ENCODE data around the gene MTMR11.
"Not testable (repeated sequence)": the region's sequence is repeated elsewhere in the genome, so short reads cannot be mapped to it uniquely, and the experiment has no call there.

MTMR11 gene

DNA sequence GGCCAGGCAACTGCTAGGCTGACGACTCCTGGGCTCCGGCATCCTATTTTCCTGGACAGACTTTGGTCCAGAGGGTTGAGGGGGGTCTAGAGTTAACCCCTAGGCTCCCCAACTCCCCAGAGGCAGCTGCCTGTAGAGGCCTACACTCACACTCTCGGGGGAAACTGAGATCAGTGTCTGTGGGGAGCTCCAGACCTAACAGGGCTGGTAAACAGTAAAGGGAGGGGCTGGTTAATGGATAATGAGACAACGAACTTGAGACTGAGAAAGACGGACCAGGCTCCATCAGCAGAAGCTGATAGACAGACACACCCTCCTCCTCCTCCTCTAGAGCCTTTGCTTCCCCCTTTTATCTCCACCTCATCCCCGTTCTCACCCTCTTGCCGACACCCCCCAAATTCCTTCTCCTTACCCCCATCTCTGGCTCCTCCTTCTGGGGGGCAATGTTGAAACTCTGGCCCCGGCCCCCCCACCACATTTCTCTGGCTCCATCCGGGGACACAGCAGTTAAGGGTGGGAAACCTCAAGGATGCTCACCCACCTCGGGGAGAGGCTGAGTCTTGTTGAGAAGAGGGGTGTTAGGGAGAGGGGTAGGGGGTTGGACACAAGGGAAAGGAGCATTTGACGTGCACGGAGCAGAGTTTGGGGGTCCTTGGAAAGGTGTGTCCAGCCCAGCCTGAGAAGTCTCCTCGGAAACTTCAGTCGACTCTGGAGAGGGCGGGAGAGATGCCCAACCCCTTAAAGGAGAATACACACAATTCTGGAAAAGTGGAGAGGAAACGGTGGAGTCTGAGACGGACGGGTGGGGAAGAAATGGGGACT lies at the start of gene MTMR11:
Gene MTMR11 (minus strand): TSS at position 710 of the 822 bp plus-strand sequence. CDS start 232 bp downstream, at position 478.
- no peak for DNase-seq

- no peak for DNase-seq
Measured at GRCh38 chr1:149979972-149980540, 43.4 kb upstream of the MTMR11 start.

DNA sequence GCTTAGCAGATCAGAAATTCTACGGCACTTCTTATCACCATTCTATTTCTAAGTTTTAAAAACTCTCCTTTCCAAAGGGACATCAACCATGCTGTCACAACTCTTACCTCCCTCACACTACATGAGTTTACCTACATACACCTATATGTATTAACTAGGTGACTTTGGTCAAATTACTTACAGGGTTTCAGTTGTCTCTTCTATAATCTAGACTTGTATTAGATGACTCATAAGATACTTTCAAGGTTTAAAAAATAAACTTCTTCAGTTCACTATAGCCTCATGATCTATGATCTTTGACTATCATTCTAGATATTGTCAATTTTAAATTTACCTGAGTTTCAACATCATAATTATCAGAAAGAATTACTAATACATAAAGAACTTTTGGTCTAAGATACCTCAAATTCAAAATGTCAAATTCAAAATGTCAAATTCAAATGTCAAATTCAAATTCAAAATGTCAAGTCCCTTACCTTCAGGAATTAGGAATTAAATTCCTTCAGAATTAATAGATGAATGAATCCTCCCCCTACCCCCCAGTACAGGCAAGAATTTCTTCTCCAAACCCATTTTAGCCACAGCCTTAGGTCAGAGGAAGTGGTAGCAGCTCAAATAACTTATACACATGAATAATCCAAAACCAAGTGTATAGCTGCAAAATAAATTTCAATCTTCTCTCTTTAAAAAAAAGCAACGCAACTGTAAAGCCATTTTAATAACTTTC lies 42.7 kb upstream of the MTMR11 start:
- no peak for DNase-seq

DNA sequence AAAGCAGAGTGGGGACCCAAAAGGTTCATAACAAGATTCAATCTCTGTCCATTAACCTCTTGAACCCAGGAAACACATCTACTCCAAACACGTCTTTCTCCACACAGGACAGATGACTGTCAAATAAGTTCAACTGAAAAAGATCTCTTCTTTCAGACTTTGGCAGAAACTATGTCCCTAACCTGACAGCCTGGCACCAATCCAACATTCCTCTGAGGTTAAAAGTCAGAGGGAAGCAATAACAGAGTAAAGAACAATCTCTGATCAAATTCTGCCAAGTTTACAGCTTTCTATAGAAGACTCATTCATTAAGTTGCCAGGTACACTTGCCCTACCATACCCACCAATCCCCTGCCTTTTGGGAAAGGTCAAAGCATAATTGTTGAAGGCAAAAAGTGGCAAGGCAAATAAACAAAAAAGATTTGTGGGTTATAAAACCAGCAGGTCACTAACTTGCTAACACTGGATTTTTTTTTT lies 41.9 kb upstream of the MTMR11 start:
- DNase-seq = no peak

DNA sequence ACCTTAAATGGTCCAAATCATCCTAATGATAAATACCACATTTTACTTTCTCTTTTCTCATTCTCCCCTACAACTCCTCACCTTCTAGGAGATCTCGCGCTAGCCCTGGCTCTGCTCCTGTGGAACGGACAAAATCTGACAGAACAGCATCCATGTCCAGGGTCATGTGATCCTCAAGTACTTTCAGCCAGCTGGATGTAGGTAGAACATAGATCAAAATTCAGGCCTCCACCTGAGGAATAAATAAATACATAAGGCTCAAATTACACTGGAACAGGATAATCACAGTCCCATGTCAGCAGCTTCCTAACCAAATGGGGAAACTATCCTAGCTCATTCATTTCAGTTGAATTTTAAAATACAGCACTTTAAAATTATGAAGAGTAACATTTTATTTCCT lies 40.7 kb upstream of the MTMR11 start:
- no peak for DNase-seq

- no peak for DNase-seq
Measured at GRCh38 chr1:149972547-149972946, 35.9 kb upstream of the MTMR11 start.

- no peak for DNase-seq
Measured at GRCh38 chr1:149967646-149968045, 31.0 kb upstream of the MTMR11 start.

- DNase-seq = no peak
Measured at GRCh38 chr1:149967041-149967440, 30.4 kb upstream of the MTMR11 start.

DNA sequence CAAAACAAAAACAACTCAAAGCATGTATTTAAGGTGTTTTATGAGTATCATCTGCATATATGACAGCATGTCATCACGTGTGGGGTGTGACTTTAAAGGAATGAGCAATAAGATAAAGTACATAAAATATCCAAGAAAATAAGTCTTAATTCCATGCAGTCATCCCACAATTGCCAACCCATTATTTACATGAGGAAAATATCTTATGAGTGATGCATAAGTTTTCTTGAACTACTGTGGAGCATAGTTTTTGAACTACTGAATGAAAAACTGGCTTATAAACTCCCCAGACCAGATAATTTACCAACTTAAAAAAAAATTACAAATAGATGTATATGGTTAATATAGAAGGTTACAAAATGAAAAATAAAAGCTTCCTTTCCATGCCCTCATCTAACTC lies 29.7 kb upstream of the MTMR11 start:
- no peak for DNase-seq

DNA sequence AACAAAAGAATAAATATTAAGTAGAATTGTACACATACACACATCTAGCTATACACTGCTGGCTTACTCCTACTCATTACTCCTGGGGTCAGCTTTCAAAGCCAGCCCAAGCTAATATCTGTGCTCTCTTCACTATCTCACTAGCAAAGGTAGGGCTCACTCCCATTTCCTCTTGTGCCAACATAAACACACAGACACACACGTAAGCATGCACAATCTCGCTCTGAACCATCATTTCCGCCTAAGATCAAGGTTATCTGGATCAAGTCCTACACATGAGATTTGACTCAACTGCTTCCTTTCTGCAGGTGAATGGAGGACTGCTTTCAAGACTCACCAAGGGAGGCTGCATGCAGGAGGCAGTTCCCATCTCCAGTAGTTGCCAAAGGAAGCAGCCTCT lies 28.8 kb upstream of the MTMR11 start:
- DNase-seq = no peak

GRCh38 chr1:149963358-149963757 lies 26.7 kb upstream of the MTMR11 start:
- DNase-seq = no peak

GRCh38 chr1:149962736-149963135 lies 26.1 kb upstream of the MTMR11 start:
- no peak for DNase-seq

DNA sequence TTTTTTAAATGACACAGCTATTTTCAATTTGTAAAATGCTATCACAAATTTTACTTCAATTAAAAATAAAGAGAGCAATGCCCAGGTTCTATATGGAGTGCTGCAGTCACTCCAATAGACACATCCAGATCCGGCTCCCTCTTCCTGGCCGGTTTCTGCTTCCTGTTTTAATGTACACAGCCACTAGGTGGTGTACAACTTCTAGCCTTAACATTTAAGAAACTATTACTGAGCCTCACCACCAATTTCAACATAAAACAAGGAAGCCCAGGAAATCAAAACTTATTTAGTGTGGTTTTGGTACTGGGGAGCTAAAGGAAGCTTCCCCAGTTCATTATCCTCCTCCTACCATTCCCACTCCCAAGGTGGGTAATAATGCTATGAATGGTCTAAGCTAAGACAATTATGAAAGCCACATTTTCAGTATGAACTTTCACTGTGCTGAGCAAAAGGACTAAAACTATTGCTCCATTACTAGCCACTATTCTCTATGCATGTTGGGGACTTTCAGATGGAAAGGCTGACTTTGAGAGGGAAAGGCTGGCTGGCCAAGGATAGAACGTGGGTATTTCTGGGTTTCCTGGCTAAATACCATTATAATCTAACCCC lies 25.5 kb upstream of the MTMR11 start:
- peak in 1 of 2 experiments; percentile 62 for DNase-seq

GRCh38 chr1:149957548-149957947 lies 20.9 kb upstream of the MTMR11 start:
- not testable (repeated sequence) for DNase-seq

- DNase-seq = no peak
Measured at GRCh38 chr1:149949911-149950310, 13.2 kb upstream of the MTMR11 start.

GRCh38 chr1:149945206-149945605 lies 8.5 kb upstream of the MTMR11 start:
- DNase-seq = no peak

DNA sequence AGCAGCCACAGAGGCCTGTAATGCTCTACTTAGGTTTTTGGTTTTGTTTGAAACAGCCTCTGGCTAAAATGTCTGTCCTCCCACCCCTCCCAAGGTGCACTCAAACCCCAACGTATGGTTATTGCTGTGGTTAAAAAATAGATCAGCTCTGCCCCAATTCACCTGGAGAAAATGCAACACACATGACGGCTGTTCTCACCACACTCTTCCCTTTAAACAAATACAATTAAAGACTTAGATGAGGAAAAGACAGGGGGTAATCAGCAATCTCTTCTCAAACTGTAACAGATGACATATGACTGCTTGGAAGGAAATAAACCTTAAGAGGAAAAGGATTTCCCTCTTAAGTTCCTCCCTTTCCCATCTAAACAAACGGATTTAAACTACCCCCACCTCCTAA lies 6.2 kb upstream of the MTMR11 start:
- DNase-seq = no peak

DNA sequence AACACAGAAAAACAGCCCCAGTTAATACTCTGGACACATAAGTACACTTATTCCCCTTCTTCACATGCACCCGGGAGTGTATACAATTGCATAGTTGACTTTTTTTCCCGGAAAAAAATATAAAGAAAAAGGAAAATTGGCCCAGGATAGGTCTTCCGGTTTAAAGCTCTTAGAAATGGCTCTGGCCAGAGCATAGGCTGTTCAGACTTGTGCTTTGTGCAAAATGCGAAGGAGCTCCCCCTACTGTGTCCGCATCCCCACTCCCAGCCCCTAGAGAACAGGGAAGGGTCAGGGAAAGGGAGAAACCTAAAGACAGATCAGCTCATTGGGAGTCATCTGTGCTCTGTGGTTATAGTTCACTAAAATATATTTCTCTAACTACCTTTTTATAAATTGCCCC lies 5.5 kb upstream of the MTMR11 start:
- DNase-seq = no peak

- no peak for DNase-seq
Measured at GRCh38 chr1:149940427-149940826, 3.7 kb upstream of the MTMR11 start.

DNA sequence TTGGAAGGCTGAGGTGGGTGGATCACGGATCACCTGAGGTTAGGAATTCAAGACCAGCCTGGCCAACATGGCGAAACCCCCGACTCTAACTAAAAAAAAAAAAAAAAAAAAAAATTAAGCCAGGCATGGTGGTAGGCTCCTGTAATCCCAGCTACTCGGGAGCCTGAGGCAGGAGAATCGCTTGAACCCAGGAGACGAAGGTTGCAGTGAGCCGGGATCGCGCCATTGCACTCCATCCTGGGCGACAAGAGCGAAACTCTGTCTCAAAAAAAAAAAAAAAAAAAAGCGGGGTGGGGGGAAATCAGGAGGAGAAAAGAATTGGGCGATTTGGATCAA lies 2.0 kb upstream of the MTMR11 start:
- not testable (repeated sequence) for DNase-seq

- no peak for DNase-seq
Measured at GRCh38 chr1:149937759-149938158, 1.1 kb upstream of the MTMR11 start.

GRCh38 chr1:149936992-149937705 lies 470 bp upstream of the MTMR11 start:
- DNase-seq = peak in 1 of 2 experiments; percentile 64

- no peak for DNase-seq
Measured at GRCh38 chr1:149934356-149934755, 2.3 kb downstream of the MTMR11 start.
